Natural killer cell (primary cell): ENCODE results near the gene CIB2. TPM values are rescaled to one million over a fixed set of nuclear protein-coding genes. Genes with fewer than 3 reads are reported as not detected.

Source experiments
- ATAC-seq, 3 donors: fragments of 150-1000 bp in 2 of 3; fragments of 200-7000 bp in 1 of 3; cut with Tn5 transposase; 1 replicate in 1 of 3; 2 replicates in 2 of 3; pipeline ENCODE4 v1.10.0; 2021; ENCODE audit warnings: mild to moderate bottlenecking in 2 of 3, moderate library complexity in 2 of 3
- DNase-seq, 2 donors: peaks; one replicate each; pipeline versions ENCODE4 v3.0.0 to v3.0.0-alpha.2; 2013 to 2021; ENCODE audit warnings: mixed read lengths in 1 of 2
- H3K27ac ChIP-seq: one replicate; pipeline ENCODE4 v1.5.1; 2013; ENCODE audit warnings: mild to moderate bottlenecking, low read length
- H3K27me3 ChIP-seq: one replicate; pipeline ENCODE4 v1.6.1; 2013; ENCODE audit warnings: low read length; ENCODE audit not compliant: control insufficient read depth, insufficient read depth
- H3K36me3 ChIP-seq: one replicate; pipeline ENCODE4 v1.6.1; 2013; ENCODE audit warnings: low read length; ENCODE audit not compliant: control insufficient read depth, insufficient read depth
- H3K4me1 ChIP-seq: one replicate; pipeline ENCODE4 v1.6.1; 2013; ENCODE audit warnings: low read length; ENCODE audit not compliant: control insufficient read depth, insufficient read depth
- H3K4me3 ChIP-seq: one replicate; pipeline ENCODE4 v1.5.1; 2013; ENCODE audit warnings: low read length
- H3K9me3 ChIP-seq: one replicate; pipeline ENCODE4 v1.6.1; 2013; ENCODE audit warnings: low read length; ENCODE audit not compliant: control insufficient read depth, insufficient read depth
- H3K27ac Mint-ChIP-seq, 2 donors: one replicate each; pipeline ENCODE4 v1.8.0; 2022; ENCODE audit warnings: mild to moderate bottlenecking in 2 of 2, mixed read lengths in 2 of 2, moderate library complexity in 1 of 2
- H3K27me3 Mint-ChIP-seq, 2 donors: one replicate each; pipeline ENCODE4 v1.8.0; 2022; ENCODE audit warnings: low read depth in 2 of 2, mixed read lengths in 2 of 2
- H3K36me3 Mint-ChIP-seq: one replicate; pipeline ENCODE4 v1.8.0; 2022; ENCODE audit warnings: mixed read lengths
- H3K4me1 Mint-ChIP-seq, 2 donors: one replicate each; pipeline ENCODE4 v1.8.0; 2022; ENCODE audit warnings: mixed read lengths in 2 of 2
- H3K4me3 Mint-ChIP-seq: one replicate; pipeline ENCODE4 v1.8.0; 2022; ENCODE audit warnings: mild to moderate bottlenecking, moderate library complexity, mixed read lengths
- H3K9me3 Mint-ChIP-seq, 2 donors: one replicate each; pipeline ENCODE4 v1.8.0; 2022; ENCODE audit warnings: mixed read lengths in 2 of 2
- CTCF ChIP-seq: fragments of 200-600 bp; IDR thresholded peaks from one replicate; pipeline ENCODE4 v1.8.0; 2022; ENCODE audit warnings: antibody characterized with exemption
- WGBS: methylation state at CpG from one replicate; pipeline ENCODE4 v1.1.7; 2013; ENCODE audit warnings: missing lambda C conversion rate; ENCODE audit not compliant: insufficient coverage; 5-methylcytosine and 5-hydroxymethylcytosine counted together
- intact Hi-C: fragments of 100-400 bp; cut with micrococcal nuclease; formaldehyde crosslinking; loops from one replicate; pipeline ENCODE4 v1.14.2; 2022
- total RNA-seq, 4 donors: library from RNA; stranded (reverse); fragments of 120-200 nt in 1 of 4; gene quantifications; one replicate each; pipeline versions ENCODE4 v1.2.3 to v1.2.4, GENCODE V29; 2013 to 2022

Gene CIB2
- total RNA-seq, 3 donors from 2014 or later (not counting 1 experiment from before 2014, with no cell fraction given), result 0.25 to 1.5 (median 0.99) TPM

- no peaks in the 10 kb centered on the region for H3K9me3 ChIP-seq
- H3K36me3 ChIP-seq, result no peaks in the 10 kb centered on the region
- H3K4me1 Mint-ChIP-seq, result peaks cover 36 to 45% of the 10 kb centered on the region in 2 donors
- intact Hi-C loops, result no loop called here
- peak overlapping the region; percentile 86 for H3K4me3 ChIP-seq
- ATAC-seq, result no peak
- no peak for DNase-seq
- no peaks in the 10 kb centered on the region for H3K27me3 Mint-ChIP-seq
- no peak for TF ChIP-seq CTCF
- H3K27ac Mint-ChIP-seq, result peak overlapping the region; percentile 80 to 92
- H3K4me3 Mint-ChIP-seq, result peak overlapping the region; percentile 98
- WGBS, result 58% methylated on average over 7 of the region's 7 CpGs
- no peaks in the 10 kb centered on the region for H3K27me3 ChIP-seq
- H3K9me3 Mint-ChIP-seq, result no peaks in the 10 kb centered on the region
- H3K4me1 ChIP-seq, result peaks cover 31% of the 10 kb centered on the region
- H3K36me3 Mint-ChIP-seq, result no peaks in the 10 kb centered on the region
- H3K27ac ChIP-seq, result no peak overlapping the region
Observed at GRCh38 chr15:78075490-78076230, 55.6 kb downstream of the CIB2 start.

- peaks cover 36 to 45% of the 10 kb centered on the region in 2 donors for H3K4me1 Mint-ChIP-seq
- Histone ChIP-seq H3K4me1 (peaks cover 55% of the 10 kb centered on the region), H3K4me3 (no peak overlapping the region), H3K36me3 (no peaks in the 10 kb centered on the region), H3K27me3 (no peaks in the 10 kb centered on the region), H3K27ac (no peak overlapping the region), H3K9me3 (no peaks in the 10 kb centered on the region)
- DNase-seq (no peak), ATAC-seq (no peak)
- WGBS, result 90% methylated on average over 4 of the region's 5 CpGs
- no peaks in the 10 kb centered on the region for H3K27me3 Mint-ChIP-seq
- no peaks in the 10 kb centered on the region for H3K9me3 Mint-ChIP-seq
- no peak for TF ChIP-seq CTCF
- H3K4me3 Mint-ChIP-seq, result no peak overlapping the region
- intact Hi-C loops, result no loop called here
- no peaks in the 10 kb centered on the region for H3K36me3 Mint-ChIP-seq
- peak overlapping the region; percentile 11 to 67 for H3K27ac Mint-ChIP-seq
Observed at GRCh38 chr15:78073046-78073787, 58.0 kb downstream of the CIB2 start.

GRCh38 chr15:78072080-78072892 lies 59.0 kb downstream of the CIB2 start:
- Mint-ChIP-seq H3K27ac (peak overlapping the region; percentile 11 to 67), H3K4me1 (peaks cover 31 to 39% of the 10 kb centered on the region in 2 donors), H3K27me3 (no peaks in the 10 kb centered on the region), H3K36me3 (no peaks in the 10 kb centered on the region), H3K4me3 (no peak overlapping the region), H3K9me3 (no peaks in the 10 kb centered on the region)
- H3K4me3 ChIP-seq, result no peak overlapping the region
- no peak for TF ChIP-seq CTCF
- intact Hi-C loops, result no loop called here
- H3K9me3 ChIP-seq, result no peaks in the 10 kb centered on the region
- WGBS, result 60% methylated on average over 9 of the region's 9 CpGs
- DNase-seq (peak in 1 of 2 donors; percentile 70), ATAC-seq (no peak)
- no peaks in the 10 kb centered on the region for H3K36me3 ChIP-seq
- H3K27ac ChIP-seq, result no peak overlapping the region
- peaks cover 55% of the 10 kb centered on the region for H3K4me1 ChIP-seq
- H3K27me3 ChIP-seq, result no peaks in the 10 kb centered on the region
